ENCODE data around the gene LIX1L. TPM values are rescaled to one million over a fixed set of nuclear protein-coding genes. Genes with fewer than 3 reads are reported as not detected.

The LIX1L gene
- total and polyA plus RNA-seq, 2 of the 4 experiments (the other 2 are of a cell fraction) = 14.7 to 28.8 TPM

DNA sequence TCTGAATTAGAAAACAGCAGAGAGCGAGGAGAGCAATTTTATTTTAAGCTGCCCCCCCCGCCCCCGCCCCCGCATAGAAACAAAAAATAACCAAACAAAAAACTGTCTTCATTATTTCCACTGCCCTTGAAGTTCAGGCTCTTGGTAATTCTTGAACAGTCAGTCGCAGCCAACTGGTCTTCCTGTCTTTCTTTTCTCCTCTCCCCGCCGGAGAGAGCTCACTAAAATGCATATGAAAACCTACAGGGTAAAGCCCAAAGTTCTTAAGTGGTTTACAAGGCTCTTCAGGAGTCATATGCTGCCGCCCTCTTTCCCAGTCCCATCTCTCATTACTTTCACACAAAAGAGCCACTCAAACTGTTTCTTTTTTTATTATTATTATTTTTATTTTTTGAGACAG lies 71.0 kb downstream of the LIX1L start:
- H4K8ac ChIP-seq (ENCODE audit: low read depth in 2 of 2, low read length in 2 of 2) = no peak overlapping the region
- H3K9ac ChIP-seq (ENCODE audit: low read depth, low read length) = no peak overlapping the region
- H3K9me1 ChIP-seq (ENCODE audit: insufficient read depth, low read length) = 0 out of 2 replicates have a peak, but pooled peaks cover 3% of the 10 kb centered on the region
- POLR2A ChIA-PET (ENCODE audit: unreplicated experiment) = no interaction called here
- 74% methylated on average over 3 of the region's 8 CpGs; no CpG with 5 or more reads in 1 of the 2 experiments for WGBS, 2 experiments (ENCODE audit: extremely low coverage in 2 of 2, insufficient read length in 1 of 2)
- H3K4ac ChIP-seq (ENCODE audit: low read depth, low read length) = no peak overlapping the region
- no peak overlapping the region for H4K5ac ChIP-seq (ENCODE audit: low read depth, low read length)
- no peak overlapping the region for H2BK5ac ChIP-seq (ENCODE audit: low read depth, low read length, poor library complexity, severe bottlenecking)
- no peaks in the 10 kb centered on the region for H3K36me3 ChIP-seq (ENCODE audit: control insufficient read depth, insufficient read depth, low read length)
- CTCF ChIA-PET = no interaction called here
- intact Hi-C loops (cut with micrococcal nuclease) = no loop called here
- no peak overlapping the region for H3K18ac ChIP-seq (ENCODE audit: low read depth, low read length)
- in situ Hi-C loops (cut with MboI; ENCODE audit: low sequenced_read_pairs) = no loop called here
- no peaks in the 10 kb centered on the region for H3K9me3 ChIP-seq (ENCODE audit: control insufficient read depth, insufficient read depth, low read length)
- H3K56ac ChIP-seq (ENCODE audit: extremely low read depth, insufficient read depth, low read length) = no peak overlapping the region
- H3K4me1 ChIP-seq (ENCODE audit: control insufficient read depth, insufficient read depth, low read length) = peaks cover 8% of the 10 kb centered on the region
- H2BK15ac ChIP-seq (ENCODE audit: low read depth, low read length) = no peak overlapping the region
- H2BK20ac ChIP-seq (ENCODE audit: low read depth, low read length) = no peak overlapping the region
- H3K14ac ChIP-seq (replicated peaks; ENCODE audit: low read depth, low read length) = no peak overlapping the region
- no TSS peak for BruUV-seq (replicated peaks)
- dilution Hi-C loops (cut with HindIII; ENCODE audit: low sequenced_read_pairs, unreplicated experiment) = no loop called here
- no peak overlapping the region for H2AK5ac ChIP-seq (ENCODE audit: low read depth, low read length)
- no peak for ATAC-seq (ENCODE audit: low read depth)
- H2AK9ac ChIP-seq (replicated peaks; ENCODE audit: low read depth, low read length, poor library complexity) = no peak overlapping the region
- no peak overlapping the region for H3K23ac ChIP-seq (ENCODE audit: low read depth, low read length)
- H4K91ac ChIP-seq (ENCODE audit: insufficient read depth, low read depth, low read length) = no peak overlapping the region
- H3K79me1 ChIP-seq (ENCODE audit: low read depth in 1 of 2, low read length in 2 of 2) = no peaks in the 10 kb centered on the region
- H3K27ac ChIP-seq (ENCODE audit: insufficient read depth, low read length) = no peak overlapping the region
- TF ChIP-seq FOS (IDR thresholded peaks at IDR 0.05; ENCODE audit: low read depth, low read length) = no peak
- TF ChIP-seq, protein P1, sequence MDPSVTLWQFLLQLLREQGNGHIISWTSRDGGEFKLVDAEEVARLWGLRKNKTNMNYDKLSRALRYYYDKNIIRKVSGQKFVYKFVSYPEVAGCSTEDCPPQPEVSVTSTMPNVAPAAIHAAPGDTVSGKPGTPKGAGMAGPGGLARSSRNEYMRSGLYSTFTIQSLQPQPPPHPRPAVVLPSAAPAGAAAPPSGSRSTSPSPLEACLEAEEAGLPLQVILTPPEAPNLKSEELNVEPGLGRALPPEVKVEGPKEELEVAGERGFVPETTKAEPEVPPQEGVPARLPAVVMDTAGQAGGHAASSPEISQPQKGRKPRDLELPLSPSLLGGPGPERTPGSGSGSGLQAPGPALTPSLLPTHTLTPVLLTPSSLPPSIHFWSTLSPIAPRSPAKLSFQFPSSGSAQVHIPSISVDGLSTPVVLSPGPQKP (IDR thresholded peaks at IDR 0.05; ENCODE audit: borderline replicate concordance, low read depth, low read length) = no peak
- no peak for TF ChIP-seq MAZ (IDR thresholded peaks at IDR 0.05; ENCODE audit: borderline replicate concordance, low read depth, low read length)
- TF ChIP-seq RCOR1 (IDR thresholded peaks at IDR 0.05; ENCODE audit: insufficient replicate concordance, low read length) = no peak
- no peak for TF ChIP-seq SMC3 (IDR thresholded peaks at IDR 0.05; ENCODE audit: low read depth, low read length)
- no peak for TF ChIP-seq RFX5 (IDR thresholded peaks at IDR 0.05; ENCODE audit: low read depth, low read length)
- no peak overlapping the region for H2BK120ac ChIP-seq (ENCODE audit: low read depth, low read length)
- no peaks in the 10 kb centered on the region for H4K20me1 ChIP-seq (ENCODE audit: insufficient read depth, low read length)
- H3K4me2 ChIP-seq (ENCODE audit: low read depth, low read length) = no peak overlapping the region
- no peak overlapping the region for H2AFZ ChIP-seq (replicated peaks; ENCODE audit: low read length, poor library complexity)
- no peak for DNase-seq
- H3K27me3 ChIP-seq (ENCODE audit: control insufficient read depth, insufficient read depth, low read length) = peaks cover 2% of the 10 kb centered on the region; the same call in 1 of the 2 replicates
- no peak overlapping the region for H3K4me3 ChIP-seq (ENCODE audit: insufficient read depth, low read depth, low read length)

Data from IMR-90 (cell line).